Smooth muscle cell (in vitro differentiated cells): ENCODE measurements around the gene RFLNA. TPM values are rescaled to one million over a fixed set of nuclear protein-coding genes. Genes with fewer than 3 reads are reported as not detected.
"Not testable (repeated sequence)": the region's sequence is repeated elsewhere in the genome, so short reads cannot be mapped to it uniquely, and the experiment has no call there.

Experiments used
- DNase-seq: peaks from one replicate; lab custom pipeline; 2025; ENCODE audit not compliant: unreplicated experiment; lab: John Stamatoyannopoulos, UW
- H2AFZ ChIP-seq: fragments of 200-600 bp; sonication (generic); 2 replicates; pipeline ENCODE4 v1.6.0; 2016; ENCODE audit warnings: antibody characterized with exemption, low read depth, mild to moderate bottlenecking
- H3F3A ChIP-seq: fragments of 200-600 bp; sonication (generic); 2 replicates; pipeline ENCODE4 v1.6.0; 2017; ENCODE audit warnings: antibody characterized with exemption, low read depth
- H3K27ac ChIP-seq: fragments of 200-600 bp; sonication (generic); 2 replicates; pipeline ENCODE4 v1.5.1; 2016; ENCODE audit warnings: low read depth, mild to moderate bottlenecking
- H3K27me3 ChIP-seq: fragments of 200-600 bp; sonication (generic); 2 replicates; pipeline ENCODE4 v1.6.1; 2016; ENCODE audit warnings: low read depth, mild to moderate bottlenecking
- H3K36me3 ChIP-seq: fragments of 200-600 bp; sonication (generic); 2 replicates; pipeline ENCODE4 v1.5.1; 2016; ENCODE audit warnings: low read depth
- H3K4me1 ChIP-seq: fragments of 200-600 bp; sonication (generic); 2 replicates; pipeline ENCODE4 v1.5.1; 2016; ENCODE audit warnings: low read depth
- H3K4me2 ChIP-seq: fragments of 200-600 bp; sonication (generic); 2 replicates; pipeline ENCODE4 v1.6.0; 2016; ENCODE audit warnings: mild to moderate bottlenecking
- H3K4me3 ChIP-seq: fragments of 200-600 bp; sonication (generic); 2 replicates; pipeline ENCODE4 v1.5.1; 2016; ENCODE audit warnings: mild to moderate bottlenecking
- H3K79me2 ChIP-seq: fragments of 200-600 bp; sonication (generic); 2 replicates; pipeline ENCODE4 v1.6.0; 2016; ENCODE audit warnings: low read depth, mild to moderate bottlenecking
- H3K9ac ChIP-seq: fragments of 200-600 bp; sonication (generic); 2 replicates; pipeline ENCODE4 v1.6.0; 2016; ENCODE audit warnings: low read depth
- H3K9me3 ChIP-seq: fragments of 200-600 bp; sonication (generic); replicated peaks from 2 replicates; pipeline ENCODE4 v1.5.1; 2016; ENCODE audit warnings: low read depth
- H4K20me1 ChIP-seq: fragments of 200-600 bp; sonication (generic); 2 replicates; pipeline ENCODE4 v1.6.0; 2016; ENCODE audit warnings: low read depth
- CTCF ChIP-seq: fragments of 200-600 bp; sonication (generic); IDR thresholded peaks from 2 replicates; pipeline ENCODE4 v1.5.1; 2017; ENCODE audit warnings: borderline replicate concordance, mild to moderate bottlenecking, antibody characterized with exemption; ENCODE audit not compliant: insufficient read depth, poor library complexity, severe bottlenecking
- WGBS: methylation state at CpG from one replicate; pipeline ENCODE4 v1.1.7; 2016; ENCODE audit warnings: low lambda C conversion rate; 5-methylcytosine and 5-hydroxymethylcytosine counted together
- polyA plus RNA-seq: library from polyadenylated mRNA; unstranded; fragments of >200 nt; fragmentation: Nextera tagmentation; extraction: Ambion mirVana; gene quantifications from 2 replicates; pipeline ENCODE4 v1.2.1, GENCODE V29; 2016
- total RNA-seq: library from RNA; depleted of rRNA; stranded (reverse); fragments of >200 nt; gene quantifications from 2 replicates; pipeline ENCODE4 v1.2.3, GENCODE V29; 2014

RFLNA gene
- total and polyA plus RNA-seq, 2 experiments from 2014 or later, result 30.2 to 51.5 TPM

DNA sequence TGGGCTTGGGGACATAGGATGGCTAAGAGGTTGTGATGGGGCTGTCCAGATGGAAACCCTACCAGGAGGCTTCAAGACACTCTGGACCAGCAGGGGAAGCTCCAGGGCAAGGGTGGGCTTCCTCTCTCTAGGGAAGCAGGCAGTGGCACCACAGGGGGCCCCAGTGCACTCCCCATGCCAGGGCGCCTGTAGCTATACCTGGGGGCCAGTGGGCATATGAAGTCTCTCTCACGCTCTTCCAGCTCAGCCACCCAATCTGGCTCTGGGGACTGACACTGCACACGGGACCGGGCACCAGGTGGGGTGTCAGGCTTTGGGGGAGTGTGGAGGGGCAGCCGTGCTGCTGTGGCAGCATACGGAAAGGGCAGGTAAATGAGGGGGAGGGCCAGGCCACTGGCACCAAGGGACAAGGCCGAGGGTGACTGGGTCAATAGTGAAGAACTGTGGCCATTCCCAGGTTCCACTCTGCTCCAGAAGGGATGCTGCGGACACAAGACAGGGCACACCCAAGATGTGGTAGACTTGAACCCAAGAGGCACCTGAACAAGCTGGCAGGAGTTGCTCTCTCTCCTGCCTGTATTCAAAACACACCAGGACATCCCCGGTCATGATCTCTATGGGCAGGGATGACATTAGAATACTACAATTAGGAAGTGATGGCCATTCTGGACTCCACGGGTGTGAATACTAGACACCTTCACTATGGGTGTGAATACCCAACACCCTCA, 27.5 kb downstream of the RFLNA start:
- Histone ChIP-seq H3K9me3 (peaks cover 13% of the 10 kb centered on the region), H4K20me1 (no peaks in the 10 kb centered on the region), H3K4me2 (no peak overlapping the region), H3K27me3 (peaks cover 5% of the 10 kb centered on the region), H3K4me3 (no peak overlapping the region), H3K27ac (no peak overlapping the region), H2AFZ (no peak overlapping the region), H3K9ac (no peak overlapping the region), H3K36me3 (peaks cover 13% of the 10 kb centered on the region), H3K79me2 (no peaks in the 10 kb centered on the region), H3K4me1 (no peaks in the 10 kb centered on the region), H3F3A (peaks cover 15% of the 10 kb centered on the region)
- no peak for DNase-seq
- no peak for TF ChIP-seq CTCF
- 95% methylated on average over 10 of the region's 10 CpGs for WGBS

DNA sequence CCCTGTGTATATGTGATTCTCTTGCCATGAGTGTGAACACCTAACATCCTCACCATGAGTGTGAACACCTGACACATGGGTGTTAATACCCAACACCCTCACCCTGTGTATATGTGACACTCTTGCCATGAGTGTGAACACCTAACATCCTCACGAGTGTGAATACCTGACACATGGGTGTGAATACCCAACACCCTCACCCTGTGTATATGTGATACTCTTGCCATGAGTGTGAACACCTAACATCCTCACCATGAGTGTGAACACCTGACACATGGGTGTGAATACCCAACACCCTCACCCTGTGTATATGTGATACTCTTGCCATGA, 28.1 kb downstream of the RFLNA start:
- peaks cover 13% of the 10 kb centered on the region for H3K36me3 ChIP-seq
- peaks cover 15% of the 10 kb centered on the region for H3F3A ChIP-seq
- 100% methylated on average over 1 of the region's 1 CpG for WGBS
- not testable (repeated sequence) for H3K9ac ChIP-seq, H4K20me1 ChIP-seq, H3K27me3 ChIP-seq, H3K4me3 ChIP-seq, H3K4me1 ChIP-seq, DNase-seq, H2AFZ ChIP-seq, H3K4me2 ChIP-seq, H3K79me2 ChIP-seq, H3K27ac ChIP-seq
- peaks cover 13% of the 10 kb centered on the region for H3K9me3 ChIP-seq

DNA sequence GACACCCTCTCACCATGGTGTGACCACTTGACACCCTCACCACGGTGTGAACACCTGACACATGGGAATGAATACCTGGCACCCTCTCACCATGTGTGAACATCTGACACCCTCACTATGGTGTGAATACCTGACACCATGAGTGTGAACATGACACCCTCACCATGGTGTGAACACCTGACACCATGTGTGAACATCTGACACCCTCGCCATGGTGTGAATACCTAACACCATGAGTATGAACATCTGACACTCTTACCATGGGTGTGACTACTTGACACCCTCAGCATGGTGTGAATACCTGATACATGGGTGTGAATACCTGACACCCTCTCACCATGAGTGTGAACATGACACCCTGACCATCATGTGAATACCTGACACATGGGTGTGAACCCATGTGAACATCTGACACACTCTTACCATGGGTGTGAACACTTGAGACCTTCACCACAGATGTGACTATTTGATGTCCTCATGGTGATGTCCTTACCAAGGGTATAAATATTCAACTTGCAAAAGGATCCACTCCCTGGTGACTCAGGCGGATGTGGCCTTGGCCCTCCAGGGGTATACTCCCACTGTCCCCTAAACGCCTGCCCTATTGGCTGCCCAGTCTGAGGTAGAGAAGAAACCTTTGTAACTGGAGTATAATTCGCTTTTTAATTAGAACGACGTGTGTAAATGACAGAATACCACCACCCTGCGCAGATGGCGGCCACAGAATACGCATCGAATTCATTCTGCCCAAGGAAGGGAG, 29.1 kb downstream of the RFLNA start:
- H2AFZ ChIP-seq, result no peak overlapping the region
- no peaks in the 10 kb centered on the region for H3K4me1 ChIP-seq
- no peaks in the 10 kb centered on the region for H4K20me1 ChIP-seq
- 97% methylated on average over 11 of the region's 11 CpGs for WGBS
- no peak overlapping the region for H3K27ac ChIP-seq
- H3K36me3 ChIP-seq, result peaks cover 13% of the 10 kb centered on the region
- H3K9ac ChIP-seq, result no peak overlapping the region
- H3K79me2 ChIP-seq, result no peaks in the 10 kb centered on the region
- no peak overlapping the region for H3K4me3 ChIP-seq
- H3K9me3 ChIP-seq, result peaks cover 13% of the 10 kb centered on the region
- H3K4me2 ChIP-seq, result no peak overlapping the region
- no peak for TF ChIP-seq CTCF
- peaks cover 15% of the 10 kb centered on the region for H3F3A ChIP-seq
- no peaks in the 10 kb centered on the region for H3K27me3 ChIP-seq
- DNase-seq, result no peak

DNA sequence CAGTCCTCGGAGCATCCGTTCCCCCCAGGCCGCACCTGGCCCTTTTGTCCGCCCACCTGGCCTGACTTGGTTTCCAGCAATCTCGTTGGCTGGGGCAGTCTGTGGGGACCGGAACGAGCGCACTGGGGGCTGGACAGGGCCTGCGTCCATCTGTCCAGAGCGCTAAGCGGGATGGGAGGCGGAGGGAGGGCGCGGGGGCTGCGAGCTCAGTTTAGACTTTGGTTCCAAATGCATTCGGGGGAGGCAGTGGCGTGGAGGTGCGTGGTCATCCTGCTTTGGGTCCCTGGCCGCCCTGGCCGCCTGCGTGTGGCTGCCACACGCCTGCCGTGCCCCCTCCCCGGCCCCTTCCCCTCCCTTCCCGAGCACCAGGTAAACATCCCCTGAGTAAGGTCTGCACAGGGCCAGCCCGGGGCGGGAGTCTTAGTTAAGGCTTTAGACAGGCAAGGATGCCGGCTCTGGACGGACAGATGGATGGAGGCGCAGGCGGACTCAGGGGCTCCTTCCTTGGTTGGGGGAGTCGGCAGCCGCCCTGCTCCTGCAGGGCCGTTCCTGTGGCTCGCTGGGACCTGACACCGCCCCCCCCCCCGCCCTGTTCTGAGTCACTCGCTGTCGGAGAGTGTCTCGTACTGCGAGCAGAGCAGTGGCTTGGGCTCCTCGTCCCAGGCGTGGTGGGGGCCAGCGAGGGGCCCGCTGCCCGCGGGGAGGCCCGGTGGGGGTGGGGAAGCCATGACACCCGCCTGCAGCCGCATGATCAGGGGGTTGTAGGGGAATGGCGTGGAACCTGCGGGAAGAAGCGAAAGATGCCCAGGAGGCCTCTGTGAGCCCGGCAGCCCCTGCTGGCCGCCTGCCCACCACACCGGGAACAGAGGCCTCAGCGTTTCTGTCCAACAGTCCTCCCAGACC, 30.2 kb downstream of the RFLNA start:
- Histone ChIP-seq H3K27ac (no peak overlapping the region), H3K79me2 (no peaks in the 10 kb centered on the region), H3K4me1 (no peaks in the 10 kb centered on the region), H3K4me2 (no peak overlapping the region), H3K36me3 (peaks cover 13% of the 10 kb centered on the region), H3K9me3 (peaks cover 13% of the 10 kb centered on the region), H3K9ac (no peak overlapping the region), H3K27me3 (no peaks in the 10 kb centered on the region), H3F3A (peaks cover 15% of the 10 kb centered on the region), H4K20me1 (no peaks in the 10 kb centered on the region), H2AFZ (no peak overlapping the region), H3K4me3 (no peak overlapping the region)
- DNase-seq, result no peak
- no peak for TF ChIP-seq CTCF
- 96% methylated on average over 26 of the region's 57 CpGs for WGBS
